ENCODE measurements around the gene LBX1. TPM values are rescaled to one million over a fixed set of nuclear protein-coding genes. Genes with fewer than 3 reads are reported as not detected.
A peak's percentile ranks its signal among the peaks of the same experiment; 100 is the strongest.
"Not testable (repeated sequence)": the region's sequence is repeated elsewhere in the genome, so short reads cannot be mapped to it uniquely, and the experiment has no call there.

LBX1 gene
- total RNA-seq, 2 experiments from 2014 or later = not detected

- H3K27me3 Mint-ChIP-seq = peaks cover 90% of the 10 kb centered on the region
- POLR2A ChIA-PET = no interaction called here
Measured at GRCh38 chr10:101219139-101219945, 9.9 kb downstream of the LBX1 start.

GRCh38 chr10:101218351-101219138 is 10.7 kb downstream of the LBX1 start:
- no peak for DNase-seq
- H3K27me3 Mint-ChIP-seq = peaks cover 88% of the 10 kb centered on the region
- peaks cover 41% of the 10 kb centered on the region for H3K4me1 Mint-ChIP-seq
- POLR2A ChIA-PET = no interaction called here
- CTCF ChIA-PET = interaction anchor here (1.6 to 1.7 kb wide), 2 partner anchors 20 to 76 kb away, joined by 5 to 8 read pairs; no protein-coding TSS in a partner anchor
- no peaks in the 10 kb centered on the region for H3K9me3 Mint-ChIP-seq
- peak overlapping the region; percentile 40 for H3K27ac Mint-ChIP-seq
- no peaks in the 10 kb centered on the region for H3K36me3 Mint-ChIP-seq (ENCODE audit: low read depth)
- H3K4me3 Mint-ChIP-seq = peak overlapping the region; percentile 22

More at GRCh38 chr10:101219139-101219945, 9.9 kb downstream of the LBX1 start:
- Mint-ChIP-seq H3K36me3 (ENCODE audit: low read depth) (no peaks in the 10 kb centered on the region), H3K9me3 (no peaks in the 10 kb centered on the region), H3K4me1 (peaks cover 36% of the 10 kb centered on the region), H3K4me3 (no peak overlapping the region), H3K27ac (no peak overlapping the region)
- CTCF ChIA-PET = interaction anchor here (0.8 to 1.7 kb wide), 3 partner anchors 19 to 225 kb away, joined by 3 to 8 read pairs (median 5); no protein-coding TSS in a partner anchor
- DNase-seq = no peak

- no peak overlapping the region for H3K27ac Mint-ChIP-seq
- H3K9me3 Mint-ChIP-seq = no peaks in the 10 kb centered on the region
- no peaks in the 10 kb centered on the region for H3K36me3 Mint-ChIP-seq (ENCODE audit: low read depth)
- peaks cover 39% of the 10 kb centered on the region for H3K4me1 Mint-ChIP-seq
- CTCF ChIA-PET = interaction anchor here (1.7 kb wide), 1 partner anchor 21 kb away, joined by 8 read pairs; no protein-coding TSS in a partner anchor
- no peak for DNase-seq
- peaks cover 84% of the 10 kb centered on the region for H3K27me3 Mint-ChIP-seq
- POLR2A ChIA-PET = interaction anchor here (1.1 kb wide), 1 partner anchor 9 kb away, joined by 4 read pairs; no protein-coding TSS in a partner anchor
- H3K4me3 Mint-ChIP-seq = no peak overlapping the region
Measured at GRCh38 chr10:101217450-101218281, 11.6 kb downstream of the LBX1 start.

GRCh38 chr10:101217044-101217425 is 12.2 kb downstream of the LBX1 start:
- Mint-ChIP-seq H3K36me3 (ENCODE audit: low read depth) (no peaks in the 10 kb centered on the region), H3K27ac (no peak overlapping the region), H3K4me1 (peaks cover 36% of the 10 kb centered on the region), H3K9me3 (no peaks in the 10 kb centered on the region), H3K27me3 (peaks cover 83% of the 10 kb centered on the region), H3K4me3 (no peak overlapping the region)
- ChIA-PET POLR2A (interaction anchor here (1.1 kb wide), 1 partner anchor 10 kb away, joined by 4 read pairs; no protein-coding TSS in a partner anchor), CTCF (no interaction called here)
- DNase-seq = no peak

- H3K36me3 Mint-ChIP-seq (ENCODE audit: low read depth) = no peaks in the 10 kb centered on the region
- peaks cover 79% of the 10 kb centered on the region for H3K27me3 Mint-ChIP-seq
- H3K9me3 Mint-ChIP-seq = no peaks in the 10 kb centered on the region
- peak overlapping the region; percentile 12 for H3K4me3 Mint-ChIP-seq
- peaks cover 32% of the 10 kb centered on the region for H3K4me1 Mint-ChIP-seq
- POLR2A ChIA-PET = interaction anchor here (1.1 kb wide), 1 partner anchor 10 kb away, joined by 4 read pairs; no protein-coding TSS in a partner anchor
- no peak overlapping the region for H3K27ac Mint-ChIP-seq
- CTCF ChIA-PET = interaction anchor here (1.4 to 6.9 kb wide), 4 partner anchors 55 to 355 kb away, joined by 3 to 43 read pairs (median 18); no protein-coding TSS in a partner anchor
- DNase-seq = no peak
Measured at GRCh38 chr10:101216207-101217043, 12.8 kb downstream of the LBX1 start.

- H3K27ac Mint-ChIP-seq = no peak overlapping the region
- H3K4me3 Mint-ChIP-seq = no peak overlapping the region
- DNase-seq = no peak
- H3K27me3 Mint-ChIP-seq = peaks cover 75% of the 10 kb centered on the region
- H3K9me3 Mint-ChIP-seq = no peaks in the 10 kb centered on the region
- ChIA-PET POLR2A (no interaction called here), CTCF (interaction anchor here (0.7 to 6.9 kb wide), 12 partner anchors 24 to 566 kb away, joined by 3 to 43 read pairs (median 10); no protein-coding TSS in a partner anchor)
- no peaks in the 10 kb centered on the region for H3K36me3 Mint-ChIP-seq (ENCODE audit: low read depth)
- peaks cover 31% of the 10 kb centered on the region for H3K4me1 Mint-ChIP-seq
Measured at GRCh38 chr10:101215397-101216206, 13.7 kb downstream of the LBX1 start.

- ChIA-PET CTCF (interaction anchor here (0.6 to 6.9 kb wide), 51 partner anchors 8 to 679 kb away, joined by 3 to 43 read pairs (median 4); partner anchors contain the start of genes DPCD, HIF1AN, LBX1 and POLL), POLR2A (no interaction called here)
- no peak overlapping the region for H3K4me3 Mint-ChIP-seq
- no peaks in the 10 kb centered on the region for H3K36me3 Mint-ChIP-seq (ENCODE audit: low read depth)
- peak overlapping the region; percentile 46 for H3K27ac Mint-ChIP-seq
- peak; percentile 74 for DNase-seq
- no peaks in the 10 kb centered on the region for H3K9me3 Mint-ChIP-seq
- H3K4me1 Mint-ChIP-seq = peaks cover 31% of the 10 kb centered on the region
- H3K27me3 Mint-ChIP-seq = peaks cover 73% of the 10 kb centered on the region
Measured at GRCh38 chr10:101214446-101215396, 14.5 kb downstream of the LBX1 start.

GRCh38 chr10:101208543-101208942 is 20.7 kb downstream of the LBX1 start:
- POLR2A ChIA-PET = no interaction called here
- CTCF ChIA-PET = interaction anchor here (1.6 kb wide), 1 partner anchor 67 kb away, joined by 4 read pairs; no protein-coding TSS in a partner anchor
- no peak for DNase-seq
- H3K9me3 Mint-ChIP-seq = no peaks in the 10 kb centered on the region
- no peak overlapping the region for H3K27ac Mint-ChIP-seq
- no peak overlapping the region for H3K4me3 Mint-ChIP-seq
- H3K4me1 Mint-ChIP-seq = peaks cover 1% of the 10 kb centered on the region
- H3K27me3 Mint-ChIP-seq = peaks cover 38% of the 10 kb centered on the region
- no peaks in the 10 kb centered on the region for H3K36me3 Mint-ChIP-seq (ENCODE audit: low read depth)

GRCh38 chr10:101207026-101207425 is 22.2 kb downstream of the LBX1 start:
- Mint-ChIP-seq H3K36me3 (ENCODE audit: low read depth) (no peaks in the 10 kb centered on the region), H3K27me3 (peaks cover 32% of the 10 kb centered on the region), H3K27ac (no peak overlapping the region), H3K9me3 (no peaks in the 10 kb centered on the region), H3K4me1 (no peaks in the 10 kb centered on the region), H3K4me3 (no peak overlapping the region)
- ChIA-PET CTCF (interaction anchor here (0.7 to 1.2 kb wide), 2 partner anchors 29 to 45 kb away, joined by 3 read pairs; no protein-coding TSS in a partner anchor), POLR2A (no interaction called here)
- DNase-seq = no peak

GRCh38 chr10:101202667-101203066 is 26.6 kb downstream of the LBX1 start:
- H3K36me3 Mint-ChIP-seq (ENCODE audit: low read depth); H3K9me3 Mint-ChIP-seq; POLR2A ChIA-PET; H3K27ac Mint-ChIP-seq; DNase-seq; H3K4me3 Mint-ChIP-seq; H3K4me1 Mint-ChIP-seq; CTCF ChIA-PET: not testable (repeated sequence)
- H3K27me3 Mint-ChIP-seq = peaks cover 24% of the 10 kb centered on the region
